GM23338 (cell line): ENCODE data around the gene STX1B. TPM values are rescaled to one million over a fixed set of nuclear protein-coding genes. Genes with fewer than 3 reads are reported as not detected.

Experiments
- ATAC-seq: fragments of 200-7000 bp; cut with Tn5 transposase; 3 replicates; pipeline ENCODE4 v1.9.1; 2020
- DNase-seq: peaks from one replicate; pipeline ENCODE4 v3.0.0-alpha.2; 2015; ENCODE audit warnings: low spot score
- H2AFZ ChIP-seq: fragments of 200-600 bp; sonication (generic); 2 replicates; pipeline ENCODE4 v1.8.0; 2016; ENCODE audit warnings: antibody characterized with exemption, mild to moderate bottlenecking, moderate library complexity
- H3F3A ChIP-seq: fragments of 200-600 bp; sonication (generic); replicated peaks from 2 replicates; pipeline ENCODE4 v1.8.0; 2017; ENCODE audit warnings: antibody characterized with exemption, mixed run types, low read depth
- H3K27ac ChIP-seq: fragments of 200-600 bp; sonication (generic); 2 replicates; pipeline ENCODE4 v1.6.1; 2016; ENCODE audit warnings: low read depth
- H3K27me3 ChIP-seq: fragments of 200-600 bp; sonication (generic); 2 replicates; pipeline ENCODE4 v1.8.0; 2016; ENCODE audit warnings: mild to moderate bottlenecking, mixed run types, moderate library complexity; ENCODE audit not compliant: insufficient read depth
- H3K36me3 ChIP-seq: fragments of 200-600 bp; sonication (generic); 2 replicates; pipeline ENCODE4 v1.8.0; 2016; ENCODE audit warnings: mild to moderate bottlenecking; ENCODE audit not compliant: insufficient read depth
- H3K4me1 ChIP-seq: fragments of 200-600 bp; sonication (generic); 2 replicates; pipeline ENCODE4 v1.8.0; 2016; ENCODE audit warnings: mild to moderate bottlenecking, moderate library complexity; ENCODE audit not compliant: insufficient read depth
- H3K4me2 ChIP-seq: fragments of 200-600 bp; sonication (generic); 2 replicates; pipeline ENCODE4 v1.7.1; 2017; ENCODE audit warnings: mixed run types
- H3K4me3 ChIP-seq: fragments of 200-600 bp; sonication (generic); 2 replicates; pipeline ENCODE4 v1.6.1; 2016; ENCODE audit warnings: mixed run types
- H3K79me2 ChIP-seq: fragments of 200-600 bp; sonication (generic); replicated peaks from 2 replicates; pipeline ENCODE4 v1.8.0; 2017; ENCODE audit warnings: mild to moderate bottlenecking; ENCODE audit not compliant: insufficient read depth
- H3K9me2 ChIP-seq: fragments of 200-600 bp; sonication (generic); 2 replicates; pipeline ENCODE4 v1.8.0; 2017; ENCODE audit not compliant: insufficient read depth
- H4K20me1 ChIP-seq: fragments of 200-600 bp; sonication (generic); replicated peaks from 2 replicates; pipeline ENCODE4 v1.8.0; 2017; ENCODE audit warnings: mild to moderate bottlenecking; ENCODE audit not compliant: insufficient read depth
- H3K27ac Mint-ChIP-seq: 2 replicates; pipeline ENCODE4 v1.8.0; 2020; ENCODE audit warnings: inconsistent platforms, mild to moderate bottlenecking, moderate library complexity, mixed read lengths
- H3K27me3 Mint-ChIP-seq: 3 replicates; pipeline ENCODE4 v1.8.0; 2022; ENCODE audit warnings: low read depth, mild to moderate bottlenecking, moderate library complexity, mixed read lengths, inconsistent platforms; ENCODE audit not compliant: insufficient read depth, poor library complexity
- H3K36me3 Mint-ChIP-seq: 3 replicates; pipeline ENCODE4 v1.8.0; 2021; ENCODE audit warnings: low read depth, mild to moderate bottlenecking, inconsistent platforms, moderate library complexity, mixed read lengths
- H3K4me1 Mint-ChIP-seq: 3 replicates; pipeline ENCODE4 v1.8.0; 2020; ENCODE audit warnings: mild to moderate bottlenecking, inconsistent platforms, mixed read lengths
- H3K4me3 Mint-ChIP-seq: 3 replicates; pipeline ENCODE4 v1.8.0; 2021; ENCODE audit warnings: moderate library complexity, mild to moderate bottlenecking, inconsistent platforms, mixed read lengths
- H3K9me3 Mint-ChIP-seq: 3 replicates; pipeline ENCODE4 v1.8.0; 2020; ENCODE audit warnings: moderate library complexity, mild to moderate bottlenecking, inconsistent platforms, mixed read lengths
- CREB1 ChIP-seq: fragments of 250-450 bp; sonication (Bioruptor Pico); IDR thresholded peaks from 2 replicates; pipeline ENCODE4 v1.5.0; 2020; ENCODE audit warnings: low read depth, mild to moderate bottlenecking, moderate library complexity
- CTCF ChIP-seq, 2 experiments: fragments of 200-600 bp in 1 of 2; sonication (generic) in 1 of 2; conservative IDR thresholded peaks; 2 replicates each; pipeline versions ENCODE4 v1.5.1 to v1.6.1; 2016 to 2017; ENCODE audit warnings: antibody characterized with exemption in 2 of 2, low read depth in 2 of 2, mild to moderate bottlenecking in 2 of 2, moderate library complexity in 1 of 2
- EZH2 ChIP-seq: fragments of 200-600 bp; sonication (generic); IDR thresholded peaks from one replicate; pipeline ENCODE4 v1.8.0; 2017; ENCODE audit warnings: antibody characterized with exemption, mild to moderate bottlenecking, low read depth; ENCODE audit not compliant: unreplicated experiment
- EZH2phosphoT487 ChIP-seq: fragments of 200-600 bp; sonication (generic); IDR thresholded peaks from one replicate; pipeline ENCODE4 v1.8.1; 2018; ENCODE audit warnings: antibody characterized with exemption; ENCODE audit not compliant: unreplicated experiment
- NANOG ChIP-seq: IDR thresholded peaks from 2 replicates; pipeline ENCODE4 v1.6.1; 2016; ENCODE audit warnings: antibody characterized with exemption, borderline replicate concordance
- POLR2AphosphoS5 ChIP-seq: IDR thresholded peaks from 2 replicates; pipeline ENCODE4 v1.6.1; 2016; ENCODE audit warnings: antibody characterized with exemption, low read depth
- STAT1 ChIP-seq: IDR thresholded peaks from one replicate; pipeline ENCODE4 v1.6.1; 2016; ENCODE audit warnings: antibody characterized with exemption; ENCODE audit not compliant: unreplicated experiment
- ZNF114 ChIP-seq: fragments of 250-450 bp; sonication (Bioruptor Pico); IDR thresholded peaks from 2 replicates; pipeline ENCODE4 v1.5.0; 2020; ENCODE audit warnings: mild to moderate bottlenecking, moderate library complexity
- ZNF331 ChIP-seq: fragments of 250-450 bp; sonication (Bioruptor Pico); IDR thresholded peaks from 2 replicates; pipeline ENCODE4 v1.5.0; 2020; ENCODE audit warnings: low read depth, mild to moderate bottlenecking, moderate library complexity
- ZNF462 ChIP-seq: fragments of 250-450 bp; sonication (Bioruptor Pico); IDR thresholded peaks from 2 replicates; pipeline ENCODE4 v1.5.0; 2020; ENCODE audit warnings: mild to moderate bottlenecking, moderate library complexity
- polyA plus RNA-seq: library from polyadenylated mRNA; unstranded; fragments of >200 nt; fragmentation: Nextera tagmentation; extraction: Ambion mirVana; gene quantifications from 2 replicates; pipeline ENCODE4 v1.2.1, GENCODE V29; 2016
- total RNA-seq: library from RNA; depleted of rRNA; stranded (reverse); fragments of >200 nt; shearing (Covaris generic); gene quantifications from 2 replicates; pipeline ENCODE4 v1.2.3, GENCODE V29; 2014
- TF ChIP-seq, protein P1 (sequence below): IDR thresholded peaks from 2 replicates; pipeline ENCODE4 v1.6.1; 2016; ENCODE audit warnings: antibody characterized with exemption

STX1B gene
- total and polyA plus RNA-seq, 2 experiments from 2014 or later = 1.7 to 9.5 TPM

DNA sequence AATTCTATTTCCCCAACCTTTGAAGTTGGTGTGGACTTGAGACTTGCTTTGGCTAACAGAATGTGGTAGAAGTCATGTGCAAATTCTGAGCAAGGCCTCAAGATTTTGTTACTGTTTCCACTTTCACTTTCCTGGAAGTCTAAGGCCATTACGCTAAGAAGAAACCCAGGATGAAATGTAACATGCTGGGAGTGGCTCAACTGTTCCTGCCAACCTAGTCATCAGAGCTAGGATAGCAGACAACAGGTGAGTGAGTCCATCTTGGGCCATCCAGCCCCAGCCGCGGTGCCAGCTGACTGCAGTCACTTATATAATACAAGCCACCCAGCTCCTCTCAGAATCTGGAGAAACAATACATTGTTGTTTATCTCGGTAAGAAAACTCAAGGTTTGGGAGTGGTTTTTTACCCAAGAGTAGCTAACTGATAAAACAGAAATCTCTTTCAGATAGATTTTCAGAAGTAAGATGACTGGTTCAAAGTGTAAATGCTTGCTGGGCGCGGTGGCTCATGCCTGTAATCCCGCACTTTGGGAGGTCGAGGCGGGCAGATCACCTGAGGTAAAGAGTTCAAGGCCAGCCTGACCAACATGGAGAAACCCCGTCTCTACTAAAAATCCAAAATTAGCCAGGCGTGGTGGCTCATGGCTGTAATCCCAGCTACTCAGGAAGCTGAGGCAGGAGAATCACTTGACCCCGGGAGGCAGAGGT is 12.3 kb upstream of the STX1B start:
- H3K9me2 ChIP-seq = no peaks in the 10 kb centered on the region
- H3K27ac ChIP-seq = no peak overlapping the region
- Mint-ChIP-seq H3K36me3 (no peaks in the 10 kb centered on the region), H3K4me3 (no peak overlapping the region), H3K27ac (no peak overlapping the region), H3K4me1 (peaks cover 5% of the 10 kb centered on the region; the same call in 2 of the 3 replicates), H3K27me3 (peaks cover 6% of the 10 kb centered on the region), H3K9me3 (no peaks in the 10 kb centered on the region)
- no peaks in the 10 kb centered on the region for H3F3A ChIP-seq
- no peaks in the 10 kb centered on the region for H3K79me2 ChIP-seq
- H3K4me3 ChIP-seq = no peak overlapping the region
- no peaks in the 10 kb centered on the region for H4K20me1 ChIP-seq
- H2AFZ ChIP-seq = no peak overlapping the region
- H3K36me3 ChIP-seq = no peaks in the 10 kb centered on the region
- no peaks in the 10 kb centered on the region for H3K27me3 ChIP-seq
- no peak for ATAC-seq
- H3K4me2 ChIP-seq = no peak overlapping the region
- H3K4me1 ChIP-seq = no peaks in the 10 kb centered on the region; the same call in 1 of the 2 replicates
- no peak for TF ChIP-seq NANOG
- no peak for TF ChIP-seq ZNF331 (CRISPR knock-in tag)
- TF ChIP-seq EZH2phosphoT487 = no peak
- TF ChIP-seq STAT1 = no peak
- TF ChIP-seq CTCF (conservative IDR thresholded peaks at IDR 0.05; ENCODE audit: low read depth in 2 of 2) = no peak
- TF ChIP-seq ZNF114 (CRISPR knock-in tag) = no peak
- TF ChIP-seq, protein P1, sequence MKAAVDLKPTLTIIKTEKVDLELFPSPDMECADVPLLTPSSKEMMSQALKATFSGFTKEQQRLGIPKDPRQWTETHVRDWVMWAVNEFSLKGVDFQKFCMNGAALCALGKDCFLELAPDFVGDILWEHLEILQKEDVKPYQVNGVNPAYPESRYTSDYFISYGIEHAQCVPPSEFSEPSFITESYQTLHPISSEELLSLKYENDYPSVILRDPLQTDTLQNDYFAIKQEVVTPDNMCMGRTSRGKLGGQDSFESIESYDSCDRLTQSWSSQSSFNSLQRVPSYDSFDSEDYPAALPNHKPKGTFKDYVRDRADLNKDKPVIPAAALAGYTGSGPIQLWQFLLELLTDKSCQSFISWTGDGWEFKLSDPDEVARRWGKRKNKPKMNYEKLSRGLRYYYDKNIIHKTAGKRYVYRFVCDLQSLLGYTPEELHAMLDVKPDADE = no peak
- no peak for TF ChIP-seq POLR2AphosphoS5
- DNase-seq = no peak

- no peaks in the 10 kb centered on the region for H3K36me3 Mint-ChIP-seq
- ATAC-seq = no peak
- TF ChIP-seq EZH2 (no peak), POLR2AphosphoS5 (no peak), CREB1 (CRISPR knock-in tag) (no peak), ZNF114 (CRISPR knock-in tag) (no peak), NANOG (no peak), ZNF462 (CRISPR knock-in tag) (no peak), ZNF331 (CRISPR knock-in tag) (no peak)
- TF ChIP-seq, protein P1 = no peak
Observed at GRCh38 chr16:31020536-31020935, 10.1 kb upstream of the STX1B start.

More at GRCh38 chr16:31020536-31020935, 10.1 kb upstream of the STX1B start:
- no peak overlapping the region for H3K4me2 ChIP-seq
- Mint-ChIP-seq H3K4me3 (no peak overlapping the region), H3K27me3 (peaks cover 9% of the 10 kb centered on the region), H3K9me3 (no peaks in the 10 kb centered on the region), H3K4me1 (peaks cover 2% of the 10 kb centered on the region; the same call in 2 of the 3 replicates), H3K27ac (no peak overlapping the region)
- H3K4me1 ChIP-seq = no peaks in the 10 kb centered on the region
- H3K27ac ChIP-seq = no peak overlapping the region
- H4K20me1 ChIP-seq = no peaks in the 10 kb centered on the region
- DNase-seq = no peak
- H3K36me3 ChIP-seq = no peaks in the 10 kb centered on the region
- H3K4me3 ChIP-seq = no peak overlapping the region
- no peaks in the 10 kb centered on the region for H3F3A ChIP-seq
- no peaks in the 10 kb centered on the region for H3K9me2 ChIP-seq
- H3K27me3 ChIP-seq = no peaks in the 10 kb centered on the region
- no peaks in the 10 kb centered on the region for H3K79me2 ChIP-seq
- H2AFZ ChIP-seq = no peak overlapping the region
